A673 (cell line): ENCODE data around the gene CLEC16A. TPM values are rescaled to one million over a fixed set of nuclear protein-coding genes. Genes with fewer than 3 reads are reported as not detected.

ENCODE experiments used
- BruUV-seq: library from RNA; stranded (reverse); fragments of 400-500 nt; replicated peaks from 2 replicates; lab custom pipeline; 2021; lab: Mats Ljungman, UMichigan
- CTCF ChIA-PET: fragments of 300-600 bp; sonication (Branson Sonifier 250); formaldehyde crosslinking; loops from one replicate; lab custom pipeline; 2022; ENCODE audit warnings: antibody characterized with exemption; lab: Charles Lee
- POLR2A ChIA-PET: fragments of 300-600 bp; sonication (Branson Sonifier 250); formaldehyde crosslinking; loops from one replicate; lab custom pipeline; 2022; ENCODE audit warnings: antibody characterized with exemption; ENCODE audit not compliant: low non-redundant PET; lab: Charles Lee
- DNase-seq: peaks from one replicate; pipeline ENCODE4 v3.0.0-alpha.2; 2015; ENCODE audit warnings: low spot score
- H3K27ac ChIP-seq: fragments of 200-600 bp; sonication (generic); 2 replicates; pipeline ENCODE4 v1.5.1; 2016; ENCODE audit warnings: mixed run types, low read depth, mild to moderate bottlenecking, mixed read lengths, antibody characterized with exemption, low read length; ENCODE audit not compliant: poor library complexity, severe bottlenecking
- H3K27me3 ChIP-seq: fragments of 200-600 bp; sonication (generic); replicated peaks from 2 replicates; pipeline ENCODE4 v1.6.1; 2017; ENCODE audit warnings: mixed run types, low read depth, mild to moderate bottlenecking, mixed read lengths, antibody characterized with exemption, low read length; ENCODE audit not compliant: insufficient read depth, poor library complexity
- H3K36me3 ChIP-seq: fragments of 200-600 bp; sonication (generic); 2 replicates; pipeline ENCODE4 v1.6.1; 2016; ENCODE audit warnings: mixed run types, mild to moderate bottlenecking, mixed read lengths, antibody characterized with exemption, low read length; ENCODE audit not compliant: insufficient read depth, poor library complexity, severe bottlenecking
- H3K4me1 ChIP-seq: fragments of 200-600 bp; sonication (generic); 2 replicates; pipeline ENCODE4 v1.6.1; 2017; ENCODE audit warnings: mixed run types, mild to moderate bottlenecking, mixed read lengths, antibody characterized with exemption, low read length; ENCODE audit not compliant: insufficient read depth, poor library complexity, severe bottlenecking
- H3K4me3 ChIP-seq: fragments of 200-600 bp; sonication (generic); 2 replicates; pipeline ENCODE4 v1.5.1; 2016; ENCODE audit warnings: low read depth, mixed run types, mild to moderate bottlenecking, mixed read lengths, low read length; ENCODE audit not compliant: poor library complexity, severe bottlenecking
- H3K9me3 ChIP-seq: fragments of 200-600 bp; sonication (generic); 2 replicates; pipeline ENCODE4 v1.6.1; 2016; ENCODE audit warnings: mixed run types, low read depth, mild to moderate bottlenecking, mixed read lengths, antibody characterized with exemption, low read length; ENCODE audit not compliant: poor library complexity, severe bottlenecking
- CTCF ChIP-seq: fragments of 300-800, 200-600 bp; sonication (generic); conservative IDR thresholded peaks from 2 replicates; pipeline ENCODE4 v1.5.1; 2017; ENCODE audit warnings: low read depth, mild to moderate bottlenecking, antibody characterized with exemption, low read length, moderate library complexity, mixed read lengths
- EZH2 ChIP-seq: fragments of 200-600 bp; sonication (generic); IDR thresholded peaks from 2 replicates; pipeline ENCODE4 v1.6.1; 2017; ENCODE audit warnings: borderline replicate concordance, low read depth, mild to moderate bottlenecking, mixed read lengths, antibody characterized with exemption, low read length; ENCODE audit not compliant: poor library complexity, severe bottlenecking
- intact Hi-C: fragments of 100-400 bp; cut with micrococcal nuclease; formaldehyde crosslinking; loops from one replicate; pipeline ENCODE4 v1.10.0; 2022; ENCODE audit not compliant: unreplicated experiment
- total RNA-seq: library from RNA; stranded (reverse); gene quantifications from 2 replicates; pipeline ENCODE4 v1.2.3, GENCODE V29; 2021

The CLEC16A gene
- total RNA-seq, 1 experiment from 2014 or later, result 23.4 TPM

GRCh38 chr16:11191665-11192064, 247.3 kb downstream of the CLEC16A start:
- Histone ChIP-seq H3K36me3 (no peaks in the 10 kb centered on the region), H3K27me3 (no peaks in the 10 kb centered on the region), H3K27ac (no peak overlapping the region), H3K9me3 (no peaks in the 10 kb centered on the region), H3K4me3 (no peak overlapping the region), H3K4me1 (no peaks in the 10 kb centered on the region)
- no peak for DNase-seq
- POLR2A ChIA-PET, result no interaction called here
- TF ChIP-seq CTCF, result no peak
- no peak for TF ChIP-seq EZH2
- no TSS peak for BruUV-seq
- CTCF ChIA-PET, result no interaction called here
- intact Hi-C loops, result no loop called here

- BruUV-seq, result no TSS peak
- ChIA-PET CTCF (no interaction called here), POLR2A (no interaction called here)
- Histone ChIP-seq H3K4me1 (no peaks in the 10 kb centered on the region), H3K27me3 (no peaks in the 10 kb centered on the region), H3K9me3 (no peaks in the 10 kb centered on the region), H3K4me3 (no peak overlapping the region), H3K27ac (no peak overlapping the region), H3K36me3 (no peaks in the 10 kb centered on the region)
- no peak for DNase-seq
- intact Hi-C loops, result no loop called here
- TF ChIP-seq EZH2 (no peak), CTCF (no peak)
Measured at GRCh38 chr16:11193494-11193893, 249.1 kb downstream of the CLEC16A start.

- TF ChIP-seq EZH2 (no peak), CTCF (no peak)
Measured at GRCh38 chr16:11194913-11195312, 250.5 kb downstream of the CLEC16A start.

More at GRCh38 chr16:11194913-11195312, 250.5 kb downstream of the CLEC16A start:
- intact Hi-C loops, result no loop called here
- H3K27ac ChIP-seq, result no peak overlapping the region
- no TSS peak for BruUV-seq
- CTCF ChIA-PET, result no interaction called here
- H3K36me3 ChIP-seq, result no peaks in the 10 kb centered on the region
- DNase-seq, result no peak
- no peaks in the 10 kb centered on the region for H3K27me3 ChIP-seq
- no peaks in the 10 kb centered on the region for H3K4me1 ChIP-seq
- POLR2A ChIA-PET, result no interaction called here
- H3K4me3 ChIP-seq, result no peak overlapping the region
- H3K9me3 ChIP-seq, result no peaks in the 10 kb centered on the region
